Mucosa of stomach (tissue), 1 donor: ENCODE results near the gene SHROOM4.

Source experiments
- H3K27me3 ChIP-seq: one replicate; pipeline ENCODE4 v1.7.0; 2013; ENCODE audit warnings: mild to moderate bottlenecking, low read length; ENCODE audit not compliant: control insufficient read depth, insufficient read depth
- H3K36me3 ChIP-seq: one replicate; pipeline ENCODE4 v1.7.0; 2013; ENCODE audit warnings: low read length; ENCODE audit not compliant: control insufficient read depth, insufficient read depth
- H3K4me1 ChIP-seq: one replicate; pipeline ENCODE4 v1.7.0; 2013; ENCODE audit warnings: mild to moderate bottlenecking, low read length; ENCODE audit not compliant: control insufficient read depth, insufficient read depth
- H3K4me3 ChIP-seq: one replicate; pipeline ENCODE4 v1.7.0; 2013; ENCODE audit warnings: low read length
- H3K9ac ChIP-seq: one replicate; pipeline ENCODE4 v1.7.0; 2013; ENCODE audit warnings: mild to moderate bottlenecking, low read length, moderate library complexity
- H3K9me3 ChIP-seq: one replicate; pipeline ENCODE4 v1.7.0; 2013; ENCODE audit warnings: mild to moderate bottlenecking, low read length, moderate library complexity; ENCODE audit not compliant: control insufficient read depth
- donor health status: Pancreatic carcinoma.

The SHROOM4 gene

DNA sequence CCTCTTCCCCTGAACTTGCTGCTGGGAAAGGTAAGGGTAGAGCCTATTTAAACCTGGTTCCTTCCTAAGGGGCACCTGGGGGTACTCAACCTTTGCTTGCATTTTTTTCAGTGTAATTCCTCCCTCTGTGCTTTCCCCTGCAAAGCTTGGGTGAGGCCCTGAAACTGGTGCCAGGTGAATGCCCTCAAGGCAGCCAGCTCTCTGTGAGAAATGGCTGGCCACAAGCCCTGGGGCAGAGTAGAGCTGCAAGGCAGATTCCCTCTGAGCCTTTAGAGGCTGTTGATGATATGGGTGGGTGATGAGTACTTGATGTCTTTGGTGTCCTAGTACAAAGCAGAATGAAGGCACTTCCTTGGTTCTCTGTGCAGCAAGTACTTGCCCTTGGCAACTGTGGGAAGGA lies 217.9 kb downstream of the SHROOM4 start:
- no peaks in the 10 kb centered on the region for H3K4me1 ChIP-seq

DNA sequence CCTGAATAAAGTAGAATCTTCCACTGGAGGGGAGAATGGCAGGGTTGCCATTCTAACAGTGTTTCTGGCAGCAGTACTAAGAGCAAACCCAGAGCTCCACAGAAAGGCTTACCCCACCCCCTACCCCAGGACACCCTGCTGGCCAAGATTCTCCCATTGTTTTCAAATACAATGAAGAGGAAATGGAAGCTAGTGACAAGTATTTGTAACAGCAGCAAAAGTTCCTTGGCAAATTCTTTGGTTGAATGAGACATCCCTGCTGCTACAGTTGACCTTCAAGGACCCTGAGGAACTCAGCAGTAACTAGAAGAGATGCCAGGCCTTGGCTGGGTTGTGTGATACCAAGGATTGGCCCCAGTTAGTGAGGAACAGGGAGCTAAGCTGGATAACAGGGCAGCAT lies 219.2 kb downstream of the SHROOM4 start:
- H3K9ac ChIP-seq, result no peak overlapping the region
- H3K4me1 ChIP-seq, result no peaks in the 10 kb centered on the region
- no peaks in the 10 kb centered on the region for H3K9me3 ChIP-seq
- H3K27me3 ChIP-seq, result no peaks in the 10 kb centered on the region
- no peak overlapping the region for H3K4me3 ChIP-seq
- no peaks in the 10 kb centered on the region for H3K36me3 ChIP-seq

More for the DNA sequence above, 217.9 kb downstream of the SHROOM4 start:
- Histone ChIP-seq H3K9me3 (no peaks in the 10 kb centered on the region), H3K4me3 (no peak overlapping the region), H3K9ac (no peak overlapping the region), H3K27me3 (no peaks in the 10 kb centered on the region), H3K36me3 (no peaks in the 10 kb centered on the region)

DNA sequence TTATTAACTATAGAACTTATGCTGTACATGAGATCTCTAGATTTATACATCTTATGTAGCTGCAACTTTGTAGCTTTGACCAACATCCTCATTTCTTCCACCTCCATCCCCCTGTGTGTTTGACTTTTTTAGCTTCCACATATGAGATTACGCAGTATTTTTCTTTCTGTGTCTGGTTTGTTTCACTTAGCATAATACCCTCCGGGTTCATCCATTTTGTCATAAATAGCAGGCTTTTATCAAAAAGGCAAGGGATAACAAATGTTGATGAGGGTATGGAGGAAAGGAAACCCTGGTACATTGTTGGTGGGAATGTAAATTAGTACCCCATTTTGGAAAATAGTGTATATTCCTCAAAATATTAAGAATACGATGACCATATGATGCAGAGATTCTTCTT lies 227.0 kb downstream of the SHROOM4 start:
- Histone ChIP-seq H3K27me3 (no peaks in the 10 kb centered on the region), H3K36me3 (no peaks in the 10 kb centered on the region)

DNA sequence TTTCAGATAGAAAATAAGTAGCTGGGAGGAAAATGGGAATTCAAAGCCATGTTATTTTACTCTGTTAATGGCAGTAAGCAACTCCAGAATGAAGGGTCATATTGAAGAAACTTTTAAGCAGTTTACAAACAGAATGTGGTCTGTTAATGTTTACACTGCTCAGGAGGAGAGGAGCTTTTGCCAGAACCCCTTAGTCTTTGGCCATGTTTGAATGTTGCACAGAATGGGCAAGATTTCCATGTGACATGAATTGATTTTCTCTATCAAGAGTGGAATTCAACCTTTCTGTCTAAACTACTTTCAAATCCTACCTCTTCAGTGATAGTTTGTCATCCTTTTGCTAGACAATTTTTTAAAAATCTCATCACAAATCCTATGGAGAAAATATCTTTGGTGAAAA lies 227.6 kb downstream of the SHROOM4 start:
- no peaks in the 10 kb centered on the region for H3K36me3 ChIP-seq
- no peaks in the 10 kb centered on the region for H3K4me1 ChIP-seq
- H3K4me3 ChIP-seq, result no peak overlapping the region
- H3K27me3 ChIP-seq, result no peaks in the 10 kb centered on the region
- H3K9ac ChIP-seq, result no peak overlapping the region
- no peaks in the 10 kb centered on the region for H3K9me3 ChIP-seq

More for the DNA sequence above, 227.0 kb downstream of the SHROOM4 start:
- Histone ChIP-seq H3K9ac (no peak overlapping the region), H3K4me3 (no peak overlapping the region), H3K4me1 (no peaks in the 10 kb centered on the region), H3K9me3 (no peaks in the 10 kb centered on the region)

DNA sequence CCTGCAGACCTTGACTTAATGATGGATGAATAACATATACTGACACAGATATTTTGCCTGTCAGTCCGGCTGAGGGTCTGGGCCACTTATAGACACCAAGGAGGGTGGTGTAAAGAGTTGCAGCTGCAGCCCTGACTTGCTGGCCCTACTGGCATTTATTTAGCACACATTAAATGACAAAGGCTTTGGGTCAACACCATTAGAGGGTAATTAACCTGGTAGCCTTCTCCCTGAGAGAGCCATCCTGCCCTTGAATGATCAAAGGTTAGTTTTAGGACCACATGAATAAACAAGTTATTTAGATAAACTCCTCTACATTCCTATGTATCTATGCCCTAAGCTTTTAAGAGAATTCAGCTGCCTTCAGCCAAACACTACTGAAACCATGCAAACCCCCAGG lies 232.6 kb downstream of the SHROOM4 start:
- H3K36me3 ChIP-seq, result no peaks in the 10 kb centered on the region
- H3K4me3 ChIP-seq, result no peak overlapping the region
- H3K27me3 ChIP-seq, result no peaks in the 10 kb centered on the region
- H3K9me3 ChIP-seq, result no peaks in the 10 kb centered on the region
- H3K4me1 ChIP-seq, result no peaks in the 10 kb centered on the region
- H3K9ac ChIP-seq, result no peak overlapping the region

DNA sequence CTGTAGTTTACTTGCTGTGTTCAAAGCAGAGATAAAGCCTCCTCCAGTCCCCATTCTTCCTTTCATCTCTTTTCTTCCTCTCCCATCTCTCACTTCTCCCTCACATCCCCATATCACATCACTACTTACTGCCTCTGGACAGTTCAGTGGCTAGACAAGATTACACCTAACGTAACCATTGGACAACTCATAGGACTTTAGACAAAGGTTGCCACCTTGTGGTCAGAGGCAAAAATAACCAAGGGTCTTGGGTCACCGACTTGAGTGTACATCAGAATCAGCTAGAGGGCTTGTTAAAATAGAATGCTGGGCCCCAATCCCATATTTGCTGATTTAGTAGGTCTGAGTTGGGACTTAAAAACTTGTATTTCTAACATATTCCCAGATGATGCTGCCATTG lies 234.0 kb downstream of the SHROOM4 start:
- Histone ChIP-seq H3K4me1 (no peaks in the 10 kb centered on the region), H3K27me3 (no peaks in the 10 kb centered on the region), H3K9ac (no peak overlapping the region), H3K9me3 (no peaks in the 10 kb centered on the region), H3K36me3 (no peaks in the 10 kb centered on the region), H3K4me3 (no peak overlapping the region)

DNA sequence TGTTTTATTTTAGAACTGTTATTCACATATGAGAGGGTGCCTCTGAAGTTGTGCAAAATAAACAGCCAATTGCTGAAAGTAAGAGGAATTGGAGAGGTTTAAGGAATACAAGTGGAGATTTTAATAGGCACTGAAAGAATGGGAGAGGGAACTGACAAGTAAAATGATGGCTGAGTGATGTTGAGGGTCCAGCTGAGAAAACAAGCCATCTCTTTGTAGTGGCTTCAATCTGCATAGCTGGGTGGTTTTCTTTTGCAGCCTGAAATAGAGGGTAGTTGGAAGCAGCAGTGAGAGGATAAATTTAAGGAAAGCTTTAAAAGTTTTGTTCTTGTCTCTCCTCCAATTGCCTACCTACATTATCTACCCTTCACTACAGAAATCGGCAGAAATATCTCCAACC lies 236.7 kb downstream of the SHROOM4 start:
- no peaks in the 10 kb centered on the region for H3K27me3 ChIP-seq
- H3K4me3 ChIP-seq, result no peak overlapping the region
- H3K36me3 ChIP-seq, result no peaks in the 10 kb centered on the region
- H3K9ac ChIP-seq, result no peak overlapping the region
- no peaks in the 10 kb centered on the region for H3K9me3 ChIP-seq
- no peaks in the 10 kb centered on the region for H3K4me1 ChIP-seq

DNA sequence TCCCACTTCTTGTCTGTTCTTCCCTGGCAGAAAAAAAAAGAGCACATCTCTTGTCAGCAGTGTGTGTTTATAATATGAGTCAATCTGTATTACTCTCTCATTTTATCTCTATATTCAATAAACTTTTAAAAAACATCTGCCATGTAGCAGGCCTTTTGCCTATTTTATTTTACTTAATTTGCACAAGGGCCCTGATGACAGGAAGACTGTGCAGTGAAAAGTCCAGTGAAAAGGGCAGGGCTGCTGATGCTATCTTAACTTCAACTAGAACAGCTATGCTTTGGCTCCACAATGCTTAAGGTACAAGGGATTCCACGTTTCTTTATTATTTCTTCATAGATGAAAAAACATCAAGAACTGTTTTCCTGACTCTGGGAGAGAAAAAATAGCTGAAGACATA lies 246.4 kb downstream of the SHROOM4 start:
- H3K4me3 ChIP-seq, result no peak overlapping the region
- no peaks in the 10 kb centered on the region for H3K9me3 ChIP-seq
- no peaks in the 10 kb centered on the region for H3K36me3 ChIP-seq
- H3K9ac ChIP-seq, result no peak overlapping the region
- no peaks in the 10 kb centered on the region for H3K27me3 ChIP-seq
- no peaks in the 10 kb centered on the region for H3K4me1 ChIP-seq

DNA sequence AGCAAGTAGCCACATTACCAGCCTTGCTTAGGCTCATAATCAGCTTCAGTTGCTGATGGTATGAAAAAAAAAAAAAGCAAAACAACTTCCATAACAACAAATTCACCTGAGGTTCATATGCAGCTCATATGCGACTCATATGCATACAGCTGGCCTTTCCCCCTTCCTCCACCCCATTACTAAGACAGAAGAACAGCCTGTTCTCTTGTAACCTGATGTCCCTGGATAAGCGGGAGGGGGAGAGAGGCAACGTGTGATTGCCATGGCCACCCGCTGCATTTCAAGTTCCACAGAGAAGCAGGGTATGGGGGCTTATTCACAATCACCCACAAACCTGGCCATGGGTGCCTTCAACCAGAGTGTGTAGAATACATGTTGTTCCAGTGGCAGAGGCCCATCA lies 248.3 kb downstream of the SHROOM4 start:
- Histone ChIP-seq H3K27me3 (no peaks in the 10 kb centered on the region), H3K4me3 (no peak overlapping the region), H3K9me3 (no peaks in the 10 kb centered on the region), H3K4me1 (no peaks in the 10 kb centered on the region), H3K36me3 (no peaks in the 10 kb centered on the region), H3K9ac (no peak overlapping the region)
